Measurements from ENCODE around the gene SASH1.

Gene SASH1

DNA sequence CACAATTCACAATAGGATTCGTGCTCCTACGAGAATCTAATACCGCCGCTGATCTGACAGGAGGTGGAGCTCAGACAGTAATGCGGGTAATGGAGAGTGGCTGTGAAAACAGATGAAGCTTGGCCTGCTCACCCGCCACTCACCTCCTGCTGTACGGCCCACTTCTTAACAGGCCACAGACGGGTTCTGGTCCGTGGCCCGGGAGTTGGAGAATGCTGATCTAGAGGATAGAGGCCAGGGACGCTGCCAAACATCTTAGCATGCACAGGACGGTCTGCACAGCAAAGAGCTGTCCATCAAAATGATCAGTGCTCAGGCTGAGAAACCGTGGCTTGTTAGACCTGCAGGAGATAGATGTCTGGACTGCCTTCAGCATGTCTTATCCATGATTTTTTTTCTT lies 186.4 kb downstream of the SASH1 start:
- DNase-seq = no peak

DNA sequence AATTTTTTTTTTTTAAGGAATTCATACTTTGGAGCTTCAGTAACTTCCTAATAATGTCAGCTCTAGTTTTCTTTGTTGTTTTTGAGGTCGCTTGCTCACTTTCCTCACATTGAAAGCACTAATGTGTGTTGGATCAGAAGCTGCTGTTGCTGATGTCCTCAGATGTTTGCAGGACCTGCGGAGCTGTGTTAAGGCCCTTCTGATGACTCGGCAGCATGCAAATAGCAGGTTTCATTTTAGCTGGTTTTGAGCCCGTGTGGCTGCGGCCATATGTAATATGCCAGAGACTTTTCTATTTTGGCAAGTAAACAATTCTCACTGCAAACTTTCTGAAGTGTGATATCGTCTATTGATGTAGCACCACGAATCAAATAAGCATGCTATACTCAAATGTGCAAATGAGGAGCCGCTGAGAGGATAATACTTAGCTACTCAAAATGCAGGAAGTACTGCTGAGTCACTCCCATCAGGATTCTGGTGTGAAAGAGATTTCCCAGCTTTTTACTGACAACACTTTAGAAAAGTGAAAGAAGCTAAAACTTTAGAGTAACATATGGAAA lies 187.8 kb downstream of the SASH1 start:
- DNase-seq = no peak

DNA sequence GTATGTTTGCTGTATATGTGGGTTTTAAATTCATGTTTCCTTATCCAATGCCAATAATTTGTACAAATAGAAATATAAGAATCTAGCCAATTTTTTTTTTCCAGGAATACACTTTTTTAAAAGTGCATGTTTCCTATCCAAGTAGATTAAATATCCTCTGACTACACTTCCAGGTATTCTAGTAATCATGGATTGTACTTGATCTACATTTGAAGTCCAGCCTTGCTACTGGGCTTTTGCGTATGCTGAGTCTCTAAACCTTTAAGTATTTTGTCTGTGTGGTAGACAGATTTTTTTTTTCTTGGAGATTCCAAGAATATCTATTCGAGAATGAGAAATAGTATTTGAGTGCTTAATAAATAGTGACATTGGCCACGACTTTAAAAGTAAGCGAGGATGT lies 188.3 kb downstream of the SASH1 start:
- no peak for DNase-seq

DNA sequence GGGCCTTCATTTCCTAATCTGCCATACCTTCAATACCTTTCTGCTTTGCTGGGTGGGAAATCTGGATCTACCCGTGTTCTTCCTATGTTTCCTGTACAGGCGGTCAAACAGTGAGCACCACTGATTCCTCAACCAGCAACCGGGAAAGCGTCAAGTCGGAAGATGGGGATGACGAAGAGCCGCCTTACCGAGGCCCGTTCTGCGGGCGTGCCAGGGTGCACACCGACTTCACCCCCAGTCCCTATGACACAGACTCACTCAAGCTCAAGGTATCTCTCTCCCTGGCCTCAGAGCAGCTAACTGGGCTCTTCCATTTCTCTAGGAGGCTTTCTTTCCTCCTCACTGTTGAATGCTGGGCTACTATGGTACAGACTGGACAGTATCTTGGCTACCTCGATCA lies 190.1 kb downstream of the SASH1 start:
- no peak for DNase-seq

DNA sequence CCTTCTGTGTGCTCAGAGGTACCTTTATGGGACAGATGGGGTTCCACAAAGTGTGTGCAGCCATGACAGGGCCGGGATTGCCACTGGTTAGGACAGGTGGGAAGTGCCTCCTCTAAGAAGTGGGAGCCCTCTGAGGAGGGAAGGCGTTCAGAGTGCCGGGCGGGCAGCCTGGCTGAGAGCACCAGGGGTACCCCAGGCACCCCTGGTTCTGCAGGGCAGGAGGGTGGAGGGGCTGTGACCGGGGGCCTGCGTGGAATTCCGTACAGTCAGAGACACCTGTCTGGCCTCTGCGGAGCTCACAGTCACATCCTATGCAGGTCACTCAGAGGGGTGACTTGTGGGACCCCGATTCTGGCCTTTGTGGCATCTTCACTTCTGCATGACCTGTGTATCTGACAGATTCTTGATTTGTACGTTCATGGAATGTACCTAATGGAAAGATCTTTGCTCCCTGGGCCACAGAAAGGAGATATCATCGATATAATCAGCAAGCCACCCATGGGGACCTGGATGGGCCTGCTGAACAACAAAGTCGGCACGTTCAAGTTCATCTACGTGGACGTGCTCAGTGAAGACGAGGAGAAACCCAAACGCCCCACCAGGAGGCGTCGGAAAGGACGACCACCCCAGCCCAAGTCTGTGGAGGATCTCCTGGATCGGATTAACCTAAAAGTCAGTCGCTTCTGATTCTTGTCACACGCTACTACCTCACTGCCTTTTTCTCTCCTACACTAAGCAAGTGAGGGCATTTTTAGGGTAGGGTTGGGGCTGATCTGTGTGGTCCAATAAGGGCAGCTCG lies 190.9 kb downstream of the SASH1 start:
- DNase-seq = no peak

DNA sequence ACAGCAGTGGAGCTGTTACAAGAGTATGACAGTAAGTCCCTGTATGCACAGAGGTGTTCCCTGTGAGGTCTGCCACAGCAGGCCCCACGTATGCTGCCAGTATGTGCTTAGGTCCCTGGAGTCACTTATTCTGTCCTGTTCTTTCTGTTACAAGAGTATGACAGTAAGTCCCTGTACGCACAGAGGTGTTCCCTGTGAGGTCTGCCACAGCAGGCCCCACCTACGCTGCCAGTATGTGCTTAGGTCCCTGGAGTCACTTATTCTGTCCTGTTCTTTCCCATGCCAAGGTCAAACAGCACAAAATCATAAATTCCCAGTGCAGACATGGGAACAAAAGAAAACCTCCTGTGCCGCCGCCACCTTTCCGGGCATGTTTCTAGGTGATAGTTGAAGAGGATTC lies 192.2 kb downstream of the SASH1 start:
- DNase-seq = no peak

DNA sequence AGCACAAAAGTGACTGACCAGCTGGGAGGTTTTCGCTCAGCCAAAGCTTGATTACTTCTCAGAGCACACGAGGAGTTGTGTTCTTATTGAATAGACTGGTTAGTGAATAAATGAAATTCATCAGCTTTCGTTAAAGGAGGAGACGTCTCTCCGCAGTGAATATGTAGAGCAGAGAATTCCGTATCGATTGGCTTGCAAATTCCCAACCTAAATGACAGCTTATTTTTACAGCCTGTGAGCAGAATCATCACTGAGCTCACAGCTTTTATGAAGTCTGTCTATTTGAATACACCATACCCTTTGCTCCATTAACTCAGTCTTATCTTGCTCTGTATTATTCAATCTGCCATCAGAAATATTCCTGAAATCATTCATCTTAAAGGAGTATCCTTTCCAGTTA lies 192.7 kb downstream of the SASH1 start:
- DNase-seq = no peak

DNA sequence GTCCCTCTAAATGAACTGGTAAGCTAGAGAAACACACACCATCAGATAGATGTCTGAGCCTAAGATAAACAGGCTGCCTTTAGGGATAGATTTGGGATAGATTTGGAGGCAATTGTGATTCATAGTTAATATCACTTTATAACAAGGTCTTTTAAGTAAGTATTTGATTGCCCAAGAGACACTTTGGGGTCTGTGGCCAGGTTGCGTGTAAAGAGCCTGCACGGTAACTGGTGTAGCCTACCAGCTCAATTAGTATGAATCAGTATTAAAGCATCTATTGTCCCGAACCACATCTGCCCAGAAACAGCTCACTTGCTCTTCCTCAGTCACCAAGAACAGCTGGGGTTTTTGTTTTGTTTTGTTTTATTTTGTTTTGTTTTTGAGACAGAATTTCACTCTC lies 193.3 kb downstream of the SASH1 start:
- no peak for DNase-seq

DNA sequence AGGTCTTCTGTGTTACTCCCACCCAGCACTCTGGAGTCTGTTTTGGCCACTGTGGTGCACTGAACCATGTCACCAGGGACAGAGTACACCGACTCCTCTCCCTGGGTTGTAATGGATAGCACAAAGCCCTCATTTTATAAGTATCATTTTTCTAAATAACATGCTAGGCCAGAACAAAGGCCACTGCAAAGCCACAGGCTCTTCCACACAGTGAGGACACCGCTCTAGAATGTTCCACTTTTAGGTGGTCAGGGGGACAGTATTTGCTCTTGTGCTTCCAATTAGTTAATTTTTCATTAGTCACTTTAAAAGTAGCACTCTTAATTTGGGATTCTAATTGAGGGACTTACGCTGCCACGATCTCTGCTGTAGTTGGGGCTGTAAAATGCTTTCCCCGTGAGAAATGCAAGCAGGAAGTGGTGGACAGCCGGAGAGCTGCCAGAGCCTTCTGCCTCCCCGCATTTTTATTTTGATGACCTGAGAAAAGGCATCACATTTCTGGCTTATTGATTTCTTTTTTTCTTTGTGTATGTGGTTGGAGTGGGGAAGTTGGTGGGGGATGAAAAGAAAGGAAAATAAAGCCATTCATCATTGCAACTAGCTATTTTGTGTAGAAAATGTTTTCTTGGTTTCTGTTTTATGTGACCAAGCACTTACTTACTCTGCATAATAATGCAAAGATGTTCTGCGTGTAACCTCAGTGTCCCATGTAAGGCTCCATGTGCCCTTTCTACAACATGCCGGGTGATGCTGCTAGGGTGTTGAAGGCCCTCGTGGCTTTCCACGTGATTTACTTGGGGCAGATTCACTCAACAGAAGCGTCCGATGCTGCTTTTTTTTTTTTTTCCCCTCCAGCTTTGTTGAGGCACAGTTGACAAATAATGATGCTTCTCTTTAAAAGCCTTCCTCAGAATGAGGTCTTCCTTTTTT lies 195.9 kb downstream of the SASH1 start:
- no peak for DNase-seq

DNA sequence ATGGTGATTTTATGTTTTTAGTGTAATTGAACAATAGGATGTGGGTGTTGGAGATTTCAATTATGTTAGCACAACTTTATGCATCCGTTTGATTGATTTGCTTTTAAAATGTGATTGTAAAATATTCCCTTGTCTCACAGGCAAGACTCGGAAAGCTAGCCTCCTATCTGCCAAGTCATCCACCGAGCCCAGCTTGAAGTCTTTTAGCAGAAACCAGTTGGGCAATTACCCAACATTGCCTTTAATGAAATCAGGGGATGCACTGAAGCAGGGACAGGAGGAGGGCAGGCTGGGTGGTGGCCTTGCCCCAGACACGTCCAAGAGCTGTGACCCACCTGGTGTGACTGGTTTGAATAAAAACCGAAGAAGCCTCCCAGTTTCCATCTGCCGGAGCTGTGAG lies 200.9 kb downstream of the SASH1 start:
- no peak for DNase-seq

DNA sequence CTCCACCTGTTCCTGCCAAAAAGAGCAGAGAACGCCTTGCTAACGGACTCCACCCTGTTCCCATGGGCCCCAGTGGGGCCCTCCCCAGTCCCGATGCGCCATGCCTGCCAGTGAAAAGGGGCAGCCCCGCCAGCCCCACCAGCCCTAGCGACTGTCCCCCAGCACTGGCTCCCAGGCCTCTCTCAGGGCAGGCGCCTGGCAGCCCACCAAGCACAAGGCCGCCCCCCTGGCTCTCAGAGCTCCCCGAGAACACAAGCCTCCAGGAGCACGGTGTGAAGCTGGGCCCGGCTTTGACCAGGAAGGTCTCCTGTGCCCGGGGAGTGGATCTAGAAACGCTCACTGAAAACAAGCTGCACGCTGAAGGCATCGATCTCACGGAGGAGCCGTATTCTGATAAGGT lies 201.8 kb downstream of the SASH1 start:
- no peak for DNase-seq

DNA sequence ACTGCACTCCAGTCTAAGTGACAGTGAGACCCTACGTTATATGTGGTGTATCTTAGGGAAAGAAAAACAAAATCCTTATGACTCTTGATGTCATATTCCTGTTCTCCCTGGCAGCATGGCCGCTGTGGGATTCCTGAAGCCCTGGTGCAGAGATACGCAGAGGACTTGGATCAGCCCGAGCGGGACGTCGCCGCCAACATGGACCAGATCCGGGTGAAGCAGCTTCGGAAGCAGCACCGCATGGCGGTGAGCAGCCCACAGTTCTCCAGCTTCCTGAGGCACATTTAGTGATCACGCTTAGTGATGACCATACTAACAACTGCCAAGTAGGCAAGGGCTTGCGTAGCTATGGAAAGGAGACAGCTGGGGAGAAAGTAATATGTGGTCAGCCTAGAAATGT lies 203.3 kb downstream of the SASH1 start:
- no peak for DNase-seq

DNA sequence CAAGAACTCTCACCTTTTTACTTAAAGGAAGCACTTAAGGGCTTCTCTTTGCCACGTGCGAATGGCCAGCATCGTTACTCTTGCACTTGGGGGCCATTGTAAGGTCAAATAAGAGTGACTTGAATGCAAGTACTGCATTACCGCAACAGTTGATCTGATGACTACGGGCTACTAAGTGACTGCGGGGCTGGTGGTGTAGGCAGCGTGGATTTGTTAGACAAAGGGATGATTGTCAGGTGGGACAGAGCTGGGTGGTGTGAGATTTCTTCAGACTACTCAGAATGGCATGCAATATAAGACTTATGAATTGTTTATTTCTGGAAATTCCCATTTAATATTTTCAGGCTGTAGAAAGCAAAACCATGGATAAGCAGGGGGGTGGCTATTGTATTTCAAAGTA lies 204.5 kb downstream of the SASH1 start:
- DNase-seq = no peak

DNA sequence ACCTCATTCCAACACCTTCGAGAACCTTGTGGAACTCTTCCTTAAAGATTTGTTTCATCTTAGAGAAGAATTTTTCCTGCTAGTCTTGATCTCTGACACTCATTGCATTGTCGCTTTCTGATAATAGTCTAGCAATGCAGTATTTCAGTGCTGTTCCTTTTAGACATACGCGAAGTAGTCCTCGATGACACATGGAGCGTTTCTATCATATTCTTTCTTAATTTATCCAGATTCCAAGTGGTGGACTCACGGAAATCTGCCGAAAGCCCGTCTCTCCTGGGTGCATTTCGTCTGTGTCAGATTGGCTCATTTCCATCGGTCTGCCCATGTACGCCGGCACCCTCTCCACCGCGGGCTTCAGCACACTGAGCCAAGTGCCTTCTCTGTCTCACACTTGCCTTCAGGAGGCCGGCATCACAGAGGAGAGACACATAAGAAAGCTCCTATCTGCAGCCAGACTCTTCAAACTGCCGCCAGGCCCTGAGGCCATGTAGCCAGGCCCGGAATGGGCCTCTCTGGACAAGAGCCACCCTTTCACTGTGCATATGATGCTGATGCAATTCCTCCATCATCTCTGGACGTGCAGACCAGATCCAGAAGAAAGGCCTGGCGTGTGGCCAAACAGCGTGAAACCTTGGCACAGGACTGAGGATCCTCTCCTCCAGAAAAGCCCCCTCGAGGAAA lies 205.6 kb downstream of the SASH1 start:
- no peak for DNase-seq

DNA sequence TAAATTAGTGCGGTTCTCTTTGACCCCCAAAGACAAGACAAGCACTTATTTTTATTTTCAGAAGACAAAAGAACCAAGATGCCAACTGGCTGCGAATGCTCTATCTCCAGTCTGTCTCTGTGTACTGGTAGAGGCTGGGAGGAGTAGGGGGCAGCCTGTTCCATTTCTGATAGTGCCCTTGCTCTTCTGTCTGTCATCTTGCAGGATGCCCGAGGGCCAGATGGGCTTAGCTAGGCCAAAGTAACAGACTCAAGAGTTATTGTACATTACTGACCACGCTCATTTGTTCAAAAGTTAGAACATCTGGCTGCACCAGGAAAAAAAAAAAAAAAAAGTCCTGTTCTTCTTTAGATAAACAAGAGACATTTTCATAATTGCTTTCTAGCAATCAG lies 206.1 kb downstream of the SASH1 start:
- DNase-seq = no peak

DNA sequence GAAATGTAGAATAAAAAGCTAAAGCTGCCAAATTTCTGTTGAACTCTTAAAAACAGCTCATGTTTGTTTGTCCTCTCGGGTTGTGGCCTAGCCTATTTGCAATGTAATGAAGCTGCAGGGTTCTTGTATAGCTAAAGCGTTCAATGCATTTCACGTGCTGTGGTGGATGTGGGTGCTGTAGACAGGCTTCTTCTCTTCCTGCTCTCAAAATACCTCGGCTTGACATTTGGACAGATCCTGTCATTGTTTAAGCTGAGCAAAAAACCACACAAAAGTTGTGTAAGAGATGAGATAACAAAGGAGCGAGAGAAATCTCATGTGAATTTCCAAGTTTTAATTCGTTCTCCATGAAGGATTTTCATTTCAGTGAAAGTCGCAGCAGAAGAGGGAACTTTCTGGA lies 207.9 kb downstream of the SASH1 start:
- DNase-seq = no peak

DNA sequence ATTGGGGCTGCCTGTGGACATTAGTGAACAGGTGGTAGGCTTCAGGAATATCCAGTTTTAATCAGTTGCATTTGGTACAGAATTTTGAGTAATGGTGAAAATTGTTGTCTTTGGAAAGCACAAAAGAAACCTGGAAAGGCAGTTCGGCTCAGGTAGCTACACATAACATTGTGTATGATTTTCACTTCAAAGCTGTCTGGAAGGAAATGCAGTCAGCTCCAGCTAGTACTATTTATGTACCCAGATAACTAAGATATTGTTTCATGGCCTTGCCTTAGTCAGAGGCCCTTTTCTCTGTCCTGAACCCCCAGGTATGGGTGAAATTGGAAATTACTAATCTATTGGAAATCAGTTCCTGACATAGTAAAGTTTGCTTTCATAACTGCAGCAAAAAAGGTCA lies 208.6 kb downstream of the SASH1 start:
- DNase-seq = no peak

DNA sequence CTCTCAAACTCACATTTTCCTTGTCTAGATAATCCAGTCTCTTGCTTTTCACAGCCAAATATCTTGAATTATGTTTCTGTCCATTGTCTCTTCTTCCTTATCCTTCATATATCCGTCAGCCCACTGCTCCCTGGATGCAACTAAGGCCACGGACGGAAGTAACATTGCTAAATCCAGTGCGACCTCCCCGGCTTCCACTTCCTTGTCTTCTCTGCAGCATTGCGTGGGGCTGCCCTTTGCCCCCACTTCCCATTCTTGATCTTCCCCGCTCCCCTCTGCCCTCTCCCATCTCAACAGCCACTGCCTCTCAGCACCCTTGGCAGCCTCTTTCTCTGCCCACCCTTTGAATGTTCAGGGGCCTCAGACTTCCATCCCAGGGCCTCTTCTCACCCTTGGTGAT lies 213.8 kb downstream of the SASH1 start:
- DNase-seq = no peak

DNA sequence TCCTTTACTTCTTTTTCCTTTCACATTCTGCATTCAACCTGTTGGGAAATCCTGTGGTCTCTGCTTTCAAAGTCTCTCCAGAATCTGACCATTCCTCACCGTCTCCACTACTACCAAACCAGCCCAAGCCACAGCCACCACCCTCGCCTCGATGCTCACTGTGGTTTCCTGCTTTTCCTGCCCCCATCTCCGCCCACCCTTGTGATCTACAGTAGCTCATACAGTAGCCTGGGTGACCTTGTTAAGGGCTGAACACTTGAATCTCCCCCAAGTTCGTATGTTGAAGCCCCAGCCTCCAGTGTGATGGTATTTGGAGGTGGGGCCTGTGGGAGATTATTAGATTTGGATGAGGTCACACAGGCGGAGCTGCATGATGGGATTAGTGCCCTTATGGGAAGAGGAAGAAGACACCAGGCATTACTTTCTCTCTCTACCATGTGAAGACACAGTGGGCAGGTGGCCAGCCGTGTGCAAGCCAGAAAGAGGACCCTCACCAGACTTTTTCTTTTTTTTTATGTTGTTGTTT lies 215.2 kb downstream of the SASH1 start:
- DNase-seq = no peak

DNA sequence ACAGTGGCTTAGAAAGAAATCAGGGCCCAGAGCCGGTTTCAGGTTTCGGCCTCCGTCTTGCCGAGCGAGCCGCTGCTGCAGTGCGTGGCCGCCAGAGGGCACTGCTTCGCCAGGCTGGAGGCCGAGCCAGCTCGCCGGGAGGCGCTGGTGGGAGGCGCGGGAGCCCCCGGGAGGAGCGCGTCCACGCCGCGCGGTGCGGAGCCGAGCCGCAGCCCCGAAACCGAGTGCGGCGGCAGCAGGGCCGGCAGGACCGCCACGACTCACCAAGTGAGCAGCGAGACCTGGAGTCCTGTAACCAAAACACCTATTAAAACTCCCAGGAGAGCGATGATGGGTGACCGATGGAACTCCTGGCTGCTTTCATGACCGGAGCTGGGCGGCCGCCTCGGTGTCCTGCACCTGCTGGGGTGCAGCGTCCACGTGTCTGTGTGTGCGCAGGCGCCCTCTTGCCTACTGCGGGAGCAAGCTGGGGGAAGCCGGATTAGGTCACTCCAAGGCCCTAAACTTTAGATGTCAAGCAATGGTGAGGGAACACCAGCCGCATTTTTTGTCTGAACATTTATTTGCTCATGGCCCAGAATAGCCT lies 217.3 kb downstream of the SASH1 start:
- peak; percentile 44 for DNase-seq

DNA sequence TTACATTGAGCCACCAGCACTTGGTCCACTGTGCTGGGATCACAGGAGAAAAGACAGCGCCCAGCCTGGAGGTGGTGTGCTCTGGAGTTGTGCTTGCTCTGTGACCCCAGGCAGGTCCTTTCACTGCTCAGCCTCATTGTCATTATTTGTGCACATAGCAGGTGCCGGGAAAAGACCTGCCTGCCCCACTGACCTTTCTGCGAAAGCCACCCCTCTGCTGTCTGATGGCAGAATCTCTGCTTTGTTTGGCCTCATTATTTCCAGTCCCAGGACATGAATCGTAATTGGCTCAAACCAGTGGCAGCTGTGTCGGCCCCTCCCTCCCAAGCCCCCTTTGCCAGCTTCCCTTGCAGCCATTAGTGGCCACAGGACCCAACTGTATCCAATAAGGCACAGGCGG lies 219.0 kb downstream of the SASH1 start:
- DNase-seq = no peak

DNA sequence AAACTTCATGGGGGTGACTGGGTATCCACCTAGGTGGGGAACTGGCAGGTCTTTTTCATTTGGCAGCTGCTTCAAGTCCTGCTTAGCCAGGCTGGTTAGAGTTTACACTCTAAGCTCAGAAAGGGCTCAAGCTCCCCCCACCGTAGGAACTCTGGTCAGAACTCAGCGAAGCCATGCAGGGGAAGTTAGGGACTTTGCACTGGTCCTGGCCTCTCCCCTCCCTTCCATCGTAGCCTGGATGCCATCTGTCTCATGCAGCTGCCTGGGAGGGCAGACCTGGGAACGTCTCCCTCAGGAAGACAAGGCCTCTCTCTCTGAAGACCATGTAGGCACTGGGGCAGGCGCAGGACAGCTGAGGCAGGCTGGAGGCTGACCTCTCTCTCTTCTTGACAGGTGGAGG lies 220.4 kb downstream of the SASH1 start:
- DNase-seq = no peak
